Nephron progenitor cell (in vitro differentiated cells): Measurements from ENCODE around the gene SLAIN2.

Experiments used
- DNase-seq: peaks from one replicate; pipeline ENCODE4 v3.0.0; 2021
- H3K27ac Mint-ChIP-seq: 2 replicates; pipeline ENCODE4 v1.8.0; 2021; ENCODE audit warnings: mild to moderate bottlenecking, moderate library complexity, mixed read lengths
- H3K27me3 Mint-ChIP-seq: 2 replicates; pipeline ENCODE4 v1.8.0; 2021; ENCODE audit warnings: mild to moderate bottlenecking, low read depth, mixed read lengths; ENCODE audit not compliant: poor library complexity
- H3K36me3 Mint-ChIP-seq: 2 replicates; pipeline ENCODE4 v1.8.0; 2021; ENCODE audit warnings: low read depth, mixed read lengths
- H3K4me1 Mint-ChIP-seq: 2 replicates; pipeline ENCODE4 v1.8.0; 2021; ENCODE audit warnings: mixed read lengths
- H3K4me3 Mint-ChIP-seq: 2 replicates; pipeline ENCODE4 v1.8.0; 2021; ENCODE audit warnings: mild to moderate bottlenecking, moderate library complexity, mixed read lengths
- H3K9me3 Mint-ChIP-seq: 2 replicates; pipeline ENCODE4 v1.8.0; 2021; ENCODE audit warnings: mild to moderate bottlenecking, moderate library complexity, mixed read lengths
- CTCF ChIP-seq: fragments of 200-600 bp; sonication (generic); IDR thresholded peaks from 2 replicates; pipeline ENCODE4 v1.5.0; 2021; ENCODE audit warnings: antibody characterized with exemption

Gene SLAIN2

GRCh38 chr4:48350871-48351270 lies 9.5 kb downstream of the SLAIN2 start:
- Mint-ChIP-seq H3K27ac (no peak overlapping the region), H3K9me3 (peaks cover 27% of the 10 kb centered on the region), H3K4me3 (no peak overlapping the region), H3K27me3 (no peaks in the 10 kb centered on the region), H3K4me1 (peaks cover 16% of the 10 kb centered on the region), H3K36me3 (peaks cover 59% of the 10 kb centered on the region)
- no peak for DNase-seq
- no peak for TF ChIP-seq CTCF

DNA sequence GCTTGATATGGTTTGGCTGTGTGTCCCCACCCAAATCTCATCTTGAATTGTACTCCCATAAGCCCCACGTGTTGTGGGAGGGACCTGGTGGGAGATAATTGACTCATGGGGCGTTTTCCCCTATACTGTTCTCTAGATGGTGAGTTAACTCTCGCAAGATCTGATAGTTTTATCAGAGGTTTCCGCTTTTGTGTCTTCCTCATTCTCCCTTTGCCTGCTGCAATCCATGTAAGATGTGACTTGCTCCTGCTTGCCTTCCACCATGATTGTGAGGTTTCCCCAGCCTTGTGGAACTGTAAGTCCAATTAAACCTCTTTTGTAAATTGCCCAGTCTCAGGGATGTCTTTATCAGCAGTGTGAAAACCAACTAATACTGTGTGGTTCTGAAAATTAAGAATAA lies 11.5 kb downstream of the SLAIN2 start:
- Mint-ChIP-seq H3K4me3 (no peak overlapping the region), H3K4me1 (peaks cover 6% of the 10 kb centered on the region), H3K9me3 (peaks cover 25% of the 10 kb centered on the region), H3K27ac (no peak overlapping the region), H3K36me3 (peaks cover 56% of the 10 kb centered on the region), H3K27me3 (no peaks in the 10 kb centered on the region)
- no peak for TF ChIP-seq CTCF
- DNase-seq, result no peak

DNA sequence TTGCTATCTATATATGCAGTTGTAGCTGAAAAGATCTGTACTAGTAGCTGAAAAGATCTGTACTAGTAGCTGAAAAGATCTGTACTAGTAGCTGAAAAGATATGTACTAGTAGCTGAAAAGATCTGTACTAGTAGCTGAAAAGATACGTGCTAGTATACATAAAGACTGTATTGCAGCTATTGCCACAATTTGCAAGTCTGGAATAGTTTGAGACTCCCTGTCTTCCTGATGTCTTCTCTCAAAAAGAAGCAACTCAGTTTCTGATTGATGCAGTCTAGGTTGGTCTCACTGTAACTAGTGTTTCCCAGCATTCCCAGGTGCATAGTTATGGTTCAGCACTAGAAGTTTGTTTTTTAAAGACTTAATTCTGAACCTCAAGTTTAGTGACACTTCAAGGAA lies 15.0 kb downstream of the SLAIN2 start:
- Mint-ChIP-seq H3K36me3 (peaks cover 49% of the 10 kb centered on the region), H3K27ac (no peak overlapping the region), H3K9me3 (peaks cover 22% of the 10 kb centered on the region), H3K4me3 (no peak overlapping the region), H3K4me1 (no peaks in the 10 kb centered on the region), H3K27me3 (no peaks in the 10 kb centered on the region)
- DNase-seq, result no peak
- no peak for TF ChIP-seq CTCF

- no peak for DNase-seq
- Mint-ChIP-seq H3K36me3 (peaks cover 40% of the 10 kb centered on the region), H3K9me3 (peaks cover 28% of the 10 kb centered on the region), H3K4me3 (no peak overlapping the region), H3K27ac (peak overlapping the region; percentile 69), H3K4me1 (no peaks in the 10 kb centered on the region), H3K27me3 (no peaks in the 10 kb centered on the region)
- TF ChIP-seq CTCF, result no peak
Measured at GRCh38 chr4:48360285-48361011, 19.1 kb downstream of the SLAIN2 start.

DNA sequence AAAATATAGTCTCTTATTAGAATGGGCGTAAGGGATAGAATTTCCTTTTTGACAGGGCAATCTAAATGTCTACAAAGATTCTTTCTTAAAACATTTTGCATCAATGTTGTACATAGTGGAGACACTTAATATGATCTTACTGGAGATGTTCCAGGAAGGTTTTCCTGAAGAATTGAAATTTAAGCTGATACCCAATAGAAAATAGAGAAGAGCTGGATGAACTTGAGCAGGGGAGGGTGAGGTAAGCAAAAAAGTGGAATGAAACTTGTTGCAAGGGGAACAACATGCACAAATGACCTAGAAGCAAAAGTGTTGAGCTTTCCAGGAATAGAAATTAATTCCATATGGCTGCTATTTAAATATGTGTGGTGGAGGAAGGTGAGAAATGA lies 19.7 kb downstream of the SLAIN2 start:
- Mint-ChIP-seq H3K4me1 (no peaks in the 10 kb centered on the region), H3K27ac (no peak overlapping the region), H3K9me3 (peaks cover 33% of the 10 kb centered on the region), H3K36me3 (peaks cover 46% of the 10 kb centered on the region), H3K27me3 (no peaks in the 10 kb centered on the region), H3K4me3 (no peak overlapping the region)
- no peak for DNase-seq
- no peak for TF ChIP-seq CTCF

GRCh38 chr4:48366611-48367010 lies 25.3 kb downstream of the SLAIN2 start:
- no peak for TF ChIP-seq CTCF
- no peaks in the 10 kb centered on the region for H3K4me1 Mint-ChIP-seq
- H3K36me3 Mint-ChIP-seq, result peaks cover 35% of the 10 kb centered on the region
- H3K27me3 Mint-ChIP-seq, result no peaks in the 10 kb centered on the region
- peaks cover 29% of the 10 kb centered on the region for H3K9me3 Mint-ChIP-seq
- H3K4me3 Mint-ChIP-seq, result no peak overlapping the region
- DNase-seq, result no peak
- no peak overlapping the region for H3K27ac Mint-ChIP-seq
